GM12874 (cell line): ENCODE data around the gene VAPA.

Experiments used
- TF ChIP-seq, protein P1 (sequence below): IDR thresholded peaks from 2 replicates; pipeline ENCODE4 v1.5.1; 2011; ENCODE audit warnings: low read depth, mild to moderate bottlenecking, control low read depth, low read length, moderate library complexity; ENCODE audit not compliant: insufficient read depth

VAPA gene

DNA sequence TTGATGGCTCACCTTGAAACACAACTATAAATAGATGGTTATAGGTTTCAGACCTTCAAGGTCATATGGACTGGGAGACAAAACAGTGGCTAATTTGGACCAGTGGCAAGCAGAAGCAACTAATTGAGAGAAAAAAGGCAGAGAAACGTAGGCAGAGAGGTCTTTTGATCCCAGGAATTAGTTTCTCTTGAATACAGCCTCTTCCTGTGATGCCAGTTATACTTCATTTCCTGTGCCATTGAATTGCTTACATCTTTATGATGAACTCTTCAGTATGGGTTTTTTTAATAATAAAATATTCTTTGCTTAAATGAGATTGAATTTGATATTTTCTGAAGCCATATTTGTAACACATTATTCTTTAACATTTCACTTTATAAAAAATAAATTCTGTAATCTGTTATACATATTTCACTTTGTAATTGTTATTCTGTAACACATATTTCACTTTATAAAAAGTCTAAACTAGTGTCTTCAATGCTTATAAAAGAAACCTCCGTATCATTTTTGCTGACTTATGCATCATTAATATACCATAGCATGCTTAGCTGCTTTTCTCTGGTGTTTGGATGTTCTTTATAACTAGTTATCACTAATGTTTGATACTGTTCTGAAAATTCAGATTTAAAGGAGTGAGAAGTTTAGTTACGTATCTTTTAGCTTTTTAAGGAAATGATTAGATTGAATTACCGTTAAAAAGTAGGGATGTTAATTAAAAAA, 8.9 kb downstream of the VAPA start:
- TF ChIP-seq, protein P1, sequence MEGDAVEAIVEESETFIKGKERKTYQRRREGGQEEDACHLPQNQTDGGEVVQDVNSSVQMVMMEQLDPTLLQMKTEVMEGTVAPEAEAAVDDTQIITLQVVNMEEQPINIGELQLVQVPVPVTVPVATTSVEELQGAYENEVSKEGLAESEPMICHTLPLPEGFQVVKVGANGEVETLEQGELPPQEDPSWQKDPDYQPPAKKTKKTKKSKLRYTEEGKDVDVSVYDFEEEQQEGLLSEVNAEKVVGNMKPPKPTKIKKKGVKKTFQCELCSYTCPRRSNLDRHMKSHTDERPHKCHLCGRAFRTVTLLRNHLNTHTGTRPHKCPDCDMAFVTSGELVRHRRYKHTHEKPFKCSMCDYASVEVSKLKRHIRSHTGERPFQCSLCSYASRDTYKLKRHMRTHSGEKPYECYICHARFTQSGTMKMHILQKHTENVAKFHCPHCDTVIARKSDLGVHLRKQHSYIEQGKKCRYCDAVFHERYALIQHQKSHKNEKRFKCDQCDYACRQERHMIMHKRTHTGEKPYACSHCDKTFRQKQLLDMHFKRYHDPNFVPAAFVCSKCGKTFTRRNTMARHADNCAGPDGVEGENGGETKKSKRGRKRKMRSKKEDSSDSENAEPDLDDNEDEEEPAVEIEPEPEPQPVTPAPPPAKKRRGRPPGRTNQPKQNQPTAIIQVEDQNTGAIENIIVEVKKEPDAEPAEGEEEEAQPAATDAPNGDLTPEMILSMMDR = no peak

DNA sequence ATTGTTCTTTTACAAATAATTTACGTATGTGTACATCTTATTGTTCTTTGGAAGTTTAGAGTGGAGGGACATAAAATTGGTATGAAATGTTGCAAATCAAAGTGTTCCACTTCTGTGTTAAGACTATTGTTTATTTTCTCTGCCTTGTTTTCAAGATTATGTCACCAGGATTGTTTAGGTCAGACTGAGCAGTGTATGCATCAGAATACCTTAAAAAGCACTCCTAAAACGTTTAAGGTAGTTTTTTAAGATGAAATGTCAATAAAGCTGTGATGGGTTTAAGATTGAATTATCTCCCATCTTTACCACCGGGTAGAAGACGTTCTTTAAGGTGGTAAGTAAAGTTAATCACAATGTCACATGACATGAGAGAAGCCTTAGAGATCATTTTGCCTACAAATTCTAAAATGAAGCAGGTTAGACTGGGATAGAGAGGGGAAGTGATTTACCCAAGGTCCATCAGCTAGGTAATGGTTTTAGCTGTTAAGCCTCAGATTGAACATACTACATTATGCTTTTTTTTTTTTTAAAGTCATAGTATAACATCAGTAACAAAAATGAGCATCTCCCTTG, 10.6 kb downstream of the VAPA start:
- TF ChIP-seq, protein P1 = no peak

DNA sequence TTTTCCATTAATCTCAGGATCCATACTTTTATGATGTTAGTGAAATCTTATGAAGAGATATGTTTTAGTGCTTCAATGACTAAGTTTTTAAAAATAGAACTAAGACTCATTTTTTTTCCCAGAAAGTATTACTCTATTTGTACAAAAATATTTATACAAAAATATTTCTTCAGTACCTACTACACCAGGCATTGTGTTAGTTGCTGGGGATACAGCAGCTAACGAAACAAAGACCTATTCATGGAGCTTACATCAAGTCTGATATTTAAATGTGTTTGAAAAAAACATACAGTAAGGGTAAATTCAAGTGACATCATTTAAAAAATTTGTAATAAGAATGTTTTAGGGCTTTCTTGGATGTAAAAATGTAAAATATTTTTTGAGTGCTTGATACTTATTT, 11.6 kb downstream of the VAPA start:
- TF ChIP-seq, protein P1 = no peak

DNA sequence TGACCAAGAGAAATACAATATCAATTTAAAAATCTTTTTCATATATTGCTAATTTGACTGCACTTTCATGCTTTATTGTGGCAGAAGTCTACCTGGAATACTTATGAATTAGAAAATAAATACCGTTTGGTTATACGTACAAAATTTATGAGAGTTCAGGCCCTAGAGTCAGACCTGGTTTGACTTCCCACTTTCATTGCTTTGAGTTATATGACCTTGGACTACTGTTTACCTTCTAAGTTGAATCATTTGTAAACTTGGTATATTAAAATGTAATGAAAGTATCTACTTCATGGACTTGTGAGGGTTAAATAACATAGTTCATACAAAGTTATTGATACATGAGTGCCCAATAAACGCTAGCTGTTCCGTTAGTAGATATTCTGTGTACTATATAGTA, 12.0 kb downstream of the VAPA start:
- TF ChIP-seq, protein P1 = no peak

DNA sequence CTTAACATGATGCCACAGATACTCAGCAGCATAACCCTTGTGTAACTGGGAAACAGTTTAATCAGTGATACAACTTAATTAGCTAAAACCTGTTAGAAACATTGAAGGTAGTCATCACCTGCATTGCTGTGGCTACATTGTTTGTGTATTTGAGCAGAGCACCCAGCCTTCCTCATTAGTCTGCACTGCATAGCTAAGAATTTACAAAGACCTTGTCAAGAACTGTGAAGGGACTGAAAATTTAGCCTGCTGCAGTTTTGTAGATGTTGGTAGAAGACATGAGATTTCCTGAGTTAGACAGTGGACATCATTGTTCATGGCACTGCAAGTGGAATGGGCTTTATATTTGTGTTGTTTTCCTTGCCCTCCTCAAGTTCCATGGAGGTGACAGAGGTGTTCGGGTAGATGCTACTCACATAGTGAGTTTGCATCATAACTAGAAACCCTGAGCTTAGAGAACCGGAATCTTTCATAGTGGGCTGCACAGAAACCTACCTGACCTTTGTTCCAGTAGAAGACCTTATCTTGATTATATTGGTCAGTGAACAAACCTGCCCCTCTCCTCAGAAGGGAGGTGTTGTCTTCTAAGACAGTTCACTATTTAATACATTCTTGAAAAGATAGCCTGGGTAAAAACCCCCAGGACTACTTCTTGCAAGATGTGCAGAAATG, 12.5 kb downstream of the VAPA start:
- TF ChIP-seq, protein P1 = no peak

DNA sequence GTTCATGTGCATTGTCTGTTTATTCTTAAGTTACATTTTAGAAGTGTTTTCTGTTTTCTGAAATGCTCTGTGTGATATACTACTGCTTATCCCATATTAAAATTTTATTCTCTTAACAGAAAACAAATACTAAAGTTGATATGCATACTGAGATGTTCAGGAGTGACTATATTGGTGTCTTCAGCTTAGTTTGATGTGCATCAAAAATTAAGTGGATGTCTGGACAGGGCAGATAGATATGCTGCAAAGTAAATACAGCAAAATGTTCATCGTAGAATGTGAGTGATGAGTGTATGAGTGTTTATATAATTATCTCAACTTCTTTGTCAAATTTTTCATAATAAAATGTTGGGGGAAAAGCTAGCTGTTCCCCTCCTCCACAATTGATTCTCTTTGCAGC, 13.2 kb downstream of the VAPA start:
- TF ChIP-seq, protein P1 = no peak

DNA sequence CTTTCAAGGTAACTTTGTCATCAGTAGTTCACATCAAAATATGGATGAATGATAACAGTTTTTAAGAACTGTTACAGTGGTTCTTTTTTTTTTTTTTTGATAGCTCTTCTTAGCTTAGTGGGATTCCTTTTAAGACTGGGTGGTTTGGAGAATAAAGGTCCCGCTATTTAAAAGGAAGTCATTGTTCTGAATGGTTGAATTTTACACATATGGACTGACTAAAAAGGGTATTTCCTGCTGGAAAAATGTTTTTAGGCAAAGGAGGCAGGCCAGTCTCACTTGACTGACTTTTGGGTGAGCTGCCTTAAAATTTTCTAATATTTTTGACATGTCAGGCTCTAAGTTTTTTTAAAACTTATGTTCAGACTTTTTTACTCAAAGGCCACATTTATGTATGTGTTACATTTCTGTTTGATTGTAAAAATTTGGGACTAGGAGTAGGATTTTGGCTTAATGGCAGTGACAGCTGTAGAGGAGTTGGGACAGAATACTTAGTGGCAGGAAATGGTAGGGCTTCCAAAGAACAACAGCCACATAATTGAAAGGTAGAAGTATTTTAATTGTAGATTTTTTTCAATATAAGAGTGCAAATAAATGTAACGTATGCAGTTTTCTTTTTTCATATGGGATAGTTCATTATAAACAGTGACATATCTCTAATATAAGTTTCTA, 13.7 kb downstream of the VAPA start:
- TF ChIP-seq, protein P1 = no peak
